CD4-positive, alpha-beta T cell (primary cell): ENCODE data around the gene TRPV6. TPM values are rescaled to one million over a fixed set of nuclear protein-coding genes. Genes with fewer than 3 reads are reported as not detected.
A peak's percentile ranks its signal among the peaks of the same experiment; 100 is the strongest.

Source experiments
- ATAC-seq: fragments of 200-7000 bp; cut with Tn5 transposase; one replicate; pipeline ENCODE4 v1.10.0; 2022; ENCODE audit warnings: mild to moderate bottlenecking; ENCODE audit not compliant: poor library complexity
- CTCF ChIA-PET: fragments of 350-600 bp; sonication (Branson Sonifier 250); formaldehyde crosslinking; loops from one replicate; lab custom pipeline; 2021; ENCODE audit warnings: antibody characterized with exemption, inconsistent platforms; lab: Charles Lee
- POLR2A ChIA-PET: fragments of 350-600 bp; sonication (Branson Sonifier 250); formaldehyde crosslinking; loops from one replicate; lab custom pipeline; 2021; ENCODE audit warnings: antibody characterized with exemption, inconsistent platforms; lab: Charles Lee
- DNase-seq, 14 experiments: peaks; one replicate each; pipeline ENCODE4 v3.0.0-alpha.2; 2013 to 2020; ENCODE audit warnings: mixed read lengths in 2 of 14
- H3K27ac ChIP-seq, 2 donors: one replicate each; pipeline versions ENCODE4 v1.5.1 to v1.7.0; 2013; ENCODE audit warnings: low read length in 2 of 2, low read depth in 1 of 2, mild to moderate bottlenecking in 1 of 2
- H3K27me3 ChIP-seq, 2 experiments: 1 replicate in 1 of 2; 2 replicates in 1 of 2; pipeline versions ENCODE4 v1.6.1 to v1.7.0; 2013; ENCODE audit warnings: low read length in 2 of 2, control low read depth in 1 of 2, mild to moderate bottlenecking in 1 of 2, moderate library complexity in 1 of 2; ENCODE audit not compliant: insufficient read depth in 2 of 2, control insufficient read depth in 1 of 2
- H3K36me3 ChIP-seq: one replicate; pipeline ENCODE4 v1.6.1; 2013; ENCODE audit warnings: low read length, control low read depth; ENCODE audit not compliant: insufficient read depth
- H3K4me1 ChIP-seq: one replicate; pipeline ENCODE4 v1.6.1; 2013; ENCODE audit warnings: low read length, control low read depth; ENCODE audit not compliant: insufficient read depth
- H3K4me3 ChIP-seq: one replicate; pipeline ENCODE4 v1.5.1; 2013; ENCODE audit warnings: mild to moderate bottlenecking, low read length, moderate library complexity
- H3K9me3 ChIP-seq, 2 experiments: 1 replicate in 1 of 2; 2 replicates in 1 of 2; pipeline versions ENCODE4 v1.6.1 to v1.7.0; 2013; ENCODE audit warnings: low read length in 2 of 2, mild to moderate bottlenecking in 2 of 2, control low read depth in 1 of 2, moderate library complexity in 1 of 2; ENCODE audit not compliant: control insufficient read depth in 1 of 2, insufficient read depth in 1 of 2
- H3K27ac Mint-ChIP-seq: one replicate; pipeline ENCODE4 v1.8.0; 2020; ENCODE audit warnings: mixed read lengths
- H3K27me3 Mint-ChIP-seq: one replicate; pipeline ENCODE4 v1.8.0; 2021; ENCODE audit warnings: mixed read lengths
- H3K36me3 Mint-ChIP-seq: one replicate; pipeline ENCODE4 v1.8.0; 2021; ENCODE audit warnings: low read depth, mixed read lengths
- H3K4me1 Mint-ChIP-seq: one replicate; pipeline ENCODE4 v1.8.0; 2021; ENCODE audit warnings: low read depth, mixed read lengths
- H3K4me3 Mint-ChIP-seq: one replicate; pipeline ENCODE4 v1.8.0; 2020; ENCODE audit warnings: mild to moderate bottlenecking, mixed read lengths
- H3K9me3 Mint-ChIP-seq: one replicate; pipeline ENCODE4 v1.8.0; 2020; ENCODE audit warnings: mixed read lengths
- CTCF ChIP-seq: fragments of 200-600 bp; IDR thresholded peaks from one replicate; pipeline ENCODE4 v1.8.0; 2022; ENCODE audit warnings: antibody characterized with exemption, mild to moderate bottlenecking
- intact Hi-C, 2 experiments: fragments of 100-400 bp; cut with DNase I in 1 of 2; cut with micrococcal nuclease in 1 of 2; formaldehyde crosslinking; loops; one replicate each; pipeline versions ENCODE4 v1.15.1 to v1.9.0; 2023 to 2025; cut with DNase I, micrococcal nuclease
- total RNA-seq, 174 experiments: library from RNA in 2 of 174; stranded (reverse) in 2 of 174; gene quantifications; one replicate each; pipeline ENCODE4 v1.2.3 and lab custom pipeline; 2021 to 2026

The TRPV6 gene
- total RNA-seq, 2 experiments from 2014 or later, result not detected

- Mint-ChIP-seq H3K27ac (no peak overlapping the region), H3K9me3 (no peaks in the 10 kb centered on the region), H3K4me1 (no peaks in the 10 kb centered on the region), H3K27me3 (peaks cover 54% of the 10 kb centered on the region), H3K36me3 (no peaks in the 10 kb centered on the region), H3K4me3 (no peak overlapping the region)
- DNase-seq, result no peak
- no peak for ATAC-seq
- POLR2A ChIA-PET, result no interaction called here
- Histone ChIP-seq H3K36me3 (no peaks in the 10 kb centered on the region), H3K4me1 (peaks cover 2% of the 10 kb centered on the region), H3K9me3 (no peaks in the 10 kb centered on the region), H3K27ac (no peak overlapping the region), H3K4me3 (no peak overlapping the region), H3K27me3 (peaks cover 5 to 13% of the 10 kb centered on the region in 2 experiments)
- CTCF ChIA-PET, result no interaction called here
- intact Hi-C loops, result no loop called here
- TF ChIP-seq CTCF, result no peak
Measured at GRCh38 chr7:142910481-142910880, 24.9 kb upstream of the TRPV6 start.

GRCh38 chr7:142910031-142910433 is 24.5 kb upstream of the TRPV6 start:
- CTCF ChIA-PET, result interaction anchor here (0.6 kb wide), 1 partner anchor 52 kb away, joined by 4 read pairs; no protein-coding TSS in a partner anchor
- no peaks in the 10 kb centered on the region for H3K4me1 Mint-ChIP-seq
- TF ChIP-seq CTCF, result no peak
- H3K9me3 Mint-ChIP-seq, result no peaks in the 10 kb centered on the region
- H3K27me3 Mint-ChIP-seq, result peaks cover 54% of the 10 kb centered on the region
- no peak for ATAC-seq
- H3K27ac Mint-ChIP-seq, result no peak overlapping the region
- intact Hi-C loops, result no loop called here
- no peak overlapping the region for H3K27ac ChIP-seq
- H3K4me1 ChIP-seq, result peaks cover 2% of the 10 kb centered on the region
- H3K36me3 ChIP-seq, result no peaks in the 10 kb centered on the region
- no peak overlapping the region for H3K4me3 Mint-ChIP-seq
- no peak for DNase-seq
- POLR2A ChIA-PET, result no interaction called here
- no peak overlapping the region for H3K4me3 ChIP-seq
- peaks cover 5 to 13% of the 10 kb centered on the region in 2 experiments for H3K27me3 ChIP-seq
- H3K9me3 ChIP-seq, result no peaks in the 10 kb centered on the region
- no peaks in the 10 kb centered on the region for H3K36me3 Mint-ChIP-seq

- Histone ChIP-seq H3K4me1 (peaks cover 2% of the 10 kb centered on the region), H3K36me3 (no peaks in the 10 kb centered on the region), H3K9me3 (no peaks in the 10 kb centered on the region), H3K27me3 (peaks cover 5 to 13% of the 10 kb centered on the region in 2 experiments), H3K4me3 (no peak overlapping the region), H3K27ac (no peak overlapping the region)
- intact Hi-C loops, result no loop called here
- H3K4me3 Mint-ChIP-seq, result no peak overlapping the region
- H3K36me3 Mint-ChIP-seq, result no peaks in the 10 kb centered on the region
- ChIA-PET CTCF (no interaction called here), POLR2A (no interaction called here)
- H3K27me3 Mint-ChIP-seq, result peaks cover 54% of the 10 kb centered on the region
- H3K4me1 Mint-ChIP-seq, result no peaks in the 10 kb centered on the region
- H3K9me3 Mint-ChIP-seq, result no peaks in the 10 kb centered on the region
- DNase-seq (peak in 2 of 14 experiments; percentile 21 to 37), ATAC-seq (no peak)
- H3K27ac Mint-ChIP-seq, result no peak overlapping the region
- no peak for TF ChIP-seq CTCF
Measured at GRCh38 chr7:142908921-142909890, 23.7 kb upstream of the TRPV6 start.
